HG02885 (cell line): ENCODE measurements around the gene ITGA11.

Source experiments
- ATAC-seq: cut with Tn5 transposase; IDR thresholded peaks from one replicate; pipeline ENCODE4 v1.9.1; 2021; ENCODE audit warnings: mild to moderate bottlenecking; ENCODE audit not compliant: unreplicated experiment, poor library complexity

ITGA11 gene

GRCh38 chr15:68379759-68380290, 52.1 kb downstream of the ITGA11 start:
- no peak for ATAC-seq

- ATAC-seq: no peak
These were observed 52.8 kb downstream of the ITGA11 start for GRCh38 chr15:68379058-68379758.

GRCh38 chr15:68378595-68378994, 53.4 kb downstream of the ITGA11 start:
- ATAC-seq: no peak

- ATAC-seq: no peak
These were observed 54.2 kb downstream of the ITGA11 start for GRCh38 chr15:68377766-68378165.

GRCh38 chr15:68376447-68377060, 55.4 kb downstream of the ITGA11 start:
- ATAC-seq: no peak

- no peak for ATAC-seq
These were observed 56.2 kb downstream of the ITGA11 start for GRCh38 chr15:68375716-68376220.

GRCh38 chr15:68375191-68375631, 56.8 kb downstream of the ITGA11 start:
- no peak for ATAC-seq

- ATAC-seq: no peak
These were observed 57.7 kb downstream of the ITGA11 start for GRCh38 chr15:68374168-68374745.

GRCh38 chr15:68373028-68373427, 58.9 kb downstream of the ITGA11 start:
- ATAC-seq: no peak

- ATAC-seq: no peak
These were observed 59.6 kb downstream of the ITGA11 start for GRCh38 chr15:68372291-68372811.

GRCh38 chr15:68371851-68372250, 60.1 kb downstream of the ITGA11 start:
- no peak for ATAC-seq

- ATAC-seq: no peak
These were observed 60.8 kb downstream of the ITGA11 start for GRCh38 chr15:68371160-68371559.

GRCh38 chr15:68370768-68371151, 61.2 kb downstream of the ITGA11 start:
- no peak for ATAC-seq

- no peak for ATAC-seq
These were observed 61.8 kb downstream of the ITGA11 start for GRCh38 chr15:68369931-68370767.

GRCh38 chr15:68368731-68369435, 63.1 kb downstream of the ITGA11 start:
- no peak for ATAC-seq

GRCh38 chr15:68367992-68368391, 64.0 kb downstream of the ITGA11 start:
- ATAC-seq: no peak

- no peak for ATAC-seq
These were observed 64.7 kb downstream of the ITGA11 start for GRCh38 chr15:68367226-68367625.

- no peak for ATAC-seq
These were observed 65.6 kb downstream of the ITGA11 start for GRCh38 chr15:68366314-68366713.

GRCh38 chr15:68365770-68366169, 66.2 kb downstream of the ITGA11 start:
- ATAC-seq: no peak
